ENCODE measurements around the gene SLC17A4. TPM values are rescaled to one million over a fixed set of nuclear protein-coding genes. Genes with fewer than 3 reads are reported as not detected.

SLC17A4 gene
- total RNA-seq, 1 experiment from 2014 or later, result not detected

DNA sequence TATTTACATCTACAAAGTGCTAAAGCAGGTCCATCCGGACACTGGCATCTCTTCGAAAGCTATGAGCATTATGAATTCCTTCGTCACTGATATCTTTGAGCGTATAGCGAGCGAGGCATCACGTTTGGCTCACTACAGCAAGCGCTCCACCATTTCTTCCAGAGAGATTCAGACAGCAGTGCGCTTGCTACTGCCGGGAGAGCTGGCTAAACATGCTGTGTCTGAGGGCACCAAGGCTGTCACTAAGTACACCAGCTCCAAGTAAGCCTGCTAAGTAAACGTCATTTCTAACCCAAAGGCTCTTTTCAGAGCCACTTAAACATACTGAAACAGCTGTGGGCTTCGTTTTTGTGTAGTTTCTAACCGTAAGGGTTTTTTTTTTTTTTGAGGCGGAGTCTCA, 27.5 kb upstream of the SLC17A4 start:
- intact Hi-C loops (cut with micrococcal nuclease), result no loop called here
- BruUV-seq (replicated peaks), result no TSS peak
- peaks cover 82% of the 10 kb centered on the region for H3K27me3 ChIP-seq (ENCODE audit: low read length)
- H3K27ac ChIP-seq (ENCODE audit: low read length), result no peak overlapping the region
- no peak overlapping the region for H3K4me2 ChIP-seq (ENCODE audit: low read length)
- no peaks in the 10 kb centered on the region for H3K9me3 ChIP-seq (ENCODE audit: low read length)
- H3K79me2 ChIP-seq (ENCODE audit: low read length), result no peaks in the 10 kb centered on the region
- DNase-seq (no peak), ATAC-seq (no peak)
- ChIA-PET CTCF (no interaction called here), POLR2A (ENCODE audit: unreplicated experiment) (no interaction called here)
- H3K9ac ChIP-seq (ENCODE audit: low read length), result no peak overlapping the region
- no peak for TF ChIP-seq CTCF (conservative IDR thresholded peaks at IDR 0.05; ENCODE audit: low read depth, low read length)
- no peak for TF ChIP-seq EZH2phosphoT487 (IDR thresholded peaks at IDR 0.05; ENCODE audit: borderline replicate concordance, low read length)
- no peak for TF ChIP-seq EZH2 (IDR thresholded peaks at IDR 0.05; ENCODE audit: low read length, unreplicated experiment)
- H3F3A ChIP-seq (ENCODE audit: low read length, unreplicated experiment), result no peaks in the 10 kb centered on the region
- H3K4me3 ChIP-seq (ENCODE audit: low read length), result no peak overlapping the region
- no peaks in the 10 kb centered on the region for H4K20me1 ChIP-seq (ENCODE audit: low read length)
- no peak overlapping the region for H2AFZ ChIP-seq (ENCODE audit: low read length)
- H3K4me1 ChIP-seq (ENCODE audit: insufficient read depth, low read length), result no peaks in the 10 kb centered on the region
- H3K36me3 ChIP-seq (ENCODE audit: low read depth, low read length), result no peaks in the 10 kb centered on the region
- no peaks in the 10 kb centered on the region; the same call in 1 of the 2 replicates for H3K9me2 ChIP-seq (replicated peaks; ENCODE audit: low read length)

GRCh38 chr6:25730907-25731306, 23.6 kb upstream of the SLC17A4 start:
- Histone ChIP-seq H3K79me2 (ENCODE audit: low read length) (no peaks in the 10 kb centered on the region), H3K36me3 (ENCODE audit: low read depth, low read length) (no peaks in the 10 kb centered on the region), H2AFZ (ENCODE audit: low read length) (no peak overlapping the region), H3K4me2 (ENCODE audit: low read length) (no peak overlapping the region), H3K4me3 (ENCODE audit: low read length) (no peak overlapping the region), H3K27ac (ENCODE audit: low read length) (no peak overlapping the region), H3K27me3 (ENCODE audit: low read length) (peaks cover 85% of the 10 kb centered on the region), H3K9me3 (ENCODE audit: low read length) (no peaks in the 10 kb centered on the region), H3F3A (ENCODE audit: low read length, unreplicated experiment) (no peaks in the 10 kb centered on the region), H3K4me1 (ENCODE audit: insufficient read depth, low read length) (no peaks in the 10 kb centered on the region), H3K9ac (ENCODE audit: low read length) (no peak overlapping the region), H3K9me2 (replicated peaks; ENCODE audit: low read length) (no peaks in the 10 kb centered on the region; the same call in 1 of the 2 replicates), H4K20me1 (ENCODE audit: low read length) (no peaks in the 10 kb centered on the region)
- BruUV-seq (replicated peaks), result no TSS peak
- POLR2A ChIA-PET (ENCODE audit: unreplicated experiment), result no interaction called here
- TF ChIP-seq CTCF (conservative IDR thresholded peaks at IDR 0.05; ENCODE audit: low read depth, low read length) (no peak), EZH2phosphoT487 (IDR thresholded peaks at IDR 0.05; ENCODE audit: borderline replicate concordance, low read length) (no peak), EZH2 (IDR thresholded peaks at IDR 0.05; ENCODE audit: low read length, unreplicated experiment) (no peak)
- CTCF ChIA-PET, result no interaction called here
- DNase-seq, result no peak
- intact Hi-C loops (cut with micrococcal nuclease), result no loop called here
- no peak for ATAC-seq

DNA sequence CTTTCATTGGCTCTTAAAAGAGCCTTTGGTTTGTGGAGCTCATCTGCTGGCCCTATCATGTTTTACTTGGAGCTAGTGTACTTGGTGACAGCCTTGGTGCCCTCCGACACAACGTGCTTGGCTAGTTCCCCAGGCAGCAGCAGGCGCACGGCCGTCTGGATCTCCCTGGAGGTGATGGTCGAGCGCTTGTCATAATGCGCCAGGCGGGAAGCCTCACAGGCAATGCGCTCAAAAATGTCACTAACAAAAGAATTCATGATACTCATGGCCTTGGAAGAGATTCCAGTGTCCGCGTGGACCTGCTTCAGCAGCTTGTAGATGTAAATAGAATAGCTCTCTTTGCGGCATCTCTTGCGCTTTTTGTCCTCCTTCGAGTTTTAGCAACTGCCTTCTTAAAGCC, 22.8 kb upstream of the SLC17A4 start:
- Histone ChIP-seq H3K9ac (ENCODE audit: low read length) (no peak overlapping the region), H3K27me3 (ENCODE audit: low read length) (peaks cover 81% of the 10 kb centered on the region), H3K27ac (ENCODE audit: low read length) (no peak overlapping the region), H2AFZ (ENCODE audit: low read length) (no peak overlapping the region), H3K4me1 (ENCODE audit: insufficient read depth, low read length) (no peaks in the 10 kb centered on the region), H3K36me3 (ENCODE audit: low read depth, low read length) (no peaks in the 10 kb centered on the region), H3K79me2 (ENCODE audit: low read length) (no peaks in the 10 kb centered on the region), H3F3A (ENCODE audit: low read length, unreplicated experiment) (no peaks in the 10 kb centered on the region), H4K20me1 (ENCODE audit: low read length) (no peaks in the 10 kb centered on the region), H3K4me3 (ENCODE audit: low read length) (no peak overlapping the region), H3K4me2 (ENCODE audit: low read length) (no peak overlapping the region), H3K9me2 (replicated peaks; ENCODE audit: low read length) (no peaks in the 10 kb centered on the region; the same call in 1 of the 2 replicates), H3K9me3 (ENCODE audit: low read length) (0 out of 2 replicates have a peak, but pooled peaks cover 4% of the 10 kb centered on the region)
- no TSS peak for BruUV-seq (replicated peaks)
- intact Hi-C loops (cut with micrococcal nuclease), result no loop called here
- ATAC-seq (no peak), DNase-seq (no peak)
- CTCF ChIA-PET, result no interaction called here
- TF ChIP-seq EZH2phosphoT487 (IDR thresholded peaks at IDR 0.05; ENCODE audit: borderline replicate concordance, low read length) (no peak), CTCF (conservative IDR thresholded peaks at IDR 0.05; ENCODE audit: low read depth, low read length) (no peak), EZH2 (IDR thresholded peaks at IDR 0.05; ENCODE audit: low read length, unreplicated experiment) (no peak)
- POLR2A ChIA-PET (ENCODE audit: unreplicated experiment), result no interaction called here

Data from PC-3 (cell line).